Skeletal muscle cell (primary cell): ENCODE measurements around the gene PACSIN1.
"Not testable (repeated sequence)": the region's sequence is repeated elsewhere in the genome, so short reads cannot be mapped to it uniquely, and the experiment has no call there.

Source experiments
- DNase-seq: peaks from one replicate; pipeline ENCODE4 v3.0.0-alpha.2; 2010; ENCODE audit warnings: low read depth
- H3K4me3 ChIP-seq: 2 replicates; pipeline ENCODE4 v1.5.1; 2011; ENCODE audit warnings: low read depth, mild to moderate bottlenecking, control low read depth, low read length, moderate library complexity

Gene PACSIN1

DNA sequence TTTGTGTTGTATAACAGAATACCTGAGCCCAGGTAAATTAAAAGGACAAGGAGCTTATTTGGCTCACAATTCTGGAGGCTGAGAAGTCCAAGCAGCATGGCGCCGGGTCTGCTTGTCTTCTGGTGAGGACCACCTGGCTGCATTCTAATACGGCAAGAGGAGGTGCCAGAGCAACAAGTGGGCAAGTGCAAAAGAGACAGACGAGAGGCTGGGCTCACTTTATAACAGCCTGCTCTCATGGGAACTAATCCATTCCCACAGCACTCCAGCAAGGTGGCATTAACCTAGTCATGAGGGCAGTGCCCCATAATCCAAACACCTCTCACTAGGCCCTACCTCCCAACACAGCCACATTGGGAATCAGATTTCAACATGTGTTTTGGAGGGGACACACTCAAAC, 12.9 kb downstream of the PACSIN1 start:
- no peak overlapping the region for H3K4me3 ChIP-seq
- DNase-seq: no peak

DNA sequence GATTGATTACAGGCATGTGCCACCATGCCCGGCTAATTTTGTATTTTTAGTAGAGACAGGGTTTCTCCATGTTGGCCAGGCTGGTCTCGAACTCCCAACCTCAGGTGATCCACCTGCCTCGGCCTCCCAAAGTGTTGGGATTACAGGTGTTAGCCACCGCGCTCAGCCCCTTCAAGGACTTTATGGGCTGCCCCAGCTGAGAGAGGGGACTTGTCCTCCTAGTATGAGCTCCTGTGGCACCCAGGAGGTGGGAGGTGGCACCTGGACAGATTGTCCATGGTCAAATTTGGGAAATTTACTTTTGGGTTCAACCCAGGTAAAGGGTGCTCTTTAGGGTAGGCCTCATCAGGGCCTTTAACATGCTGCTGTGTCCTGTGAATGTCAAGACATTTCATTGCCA, 17.9 kb downstream of the PACSIN1 start:
- not testable (repeated sequence) for DNase-seq, H3K4me3 ChIP-seq

DNA sequence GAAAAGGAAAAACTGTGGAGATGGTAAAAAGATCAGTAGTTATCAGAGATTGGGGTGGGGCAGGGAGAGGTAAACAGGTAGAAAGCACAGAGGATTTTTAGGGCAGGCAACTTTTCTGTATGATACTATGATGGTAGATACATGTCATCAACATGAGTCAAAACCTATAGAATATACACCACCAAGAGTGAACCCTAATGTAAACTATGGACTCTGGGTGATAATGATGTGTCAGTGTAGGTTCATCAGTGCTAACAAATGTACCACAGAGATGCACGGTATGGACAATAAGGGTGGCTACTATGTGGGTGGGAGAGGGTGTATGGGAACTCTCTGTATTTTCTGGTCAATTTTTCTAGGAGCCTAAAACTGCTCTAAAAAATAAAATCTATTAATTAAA, 18.5 kb downstream of the PACSIN1 start:
- DNase-seq: no peak
- no peak overlapping the region for H3K4me3 ChIP-seq

DNA sequence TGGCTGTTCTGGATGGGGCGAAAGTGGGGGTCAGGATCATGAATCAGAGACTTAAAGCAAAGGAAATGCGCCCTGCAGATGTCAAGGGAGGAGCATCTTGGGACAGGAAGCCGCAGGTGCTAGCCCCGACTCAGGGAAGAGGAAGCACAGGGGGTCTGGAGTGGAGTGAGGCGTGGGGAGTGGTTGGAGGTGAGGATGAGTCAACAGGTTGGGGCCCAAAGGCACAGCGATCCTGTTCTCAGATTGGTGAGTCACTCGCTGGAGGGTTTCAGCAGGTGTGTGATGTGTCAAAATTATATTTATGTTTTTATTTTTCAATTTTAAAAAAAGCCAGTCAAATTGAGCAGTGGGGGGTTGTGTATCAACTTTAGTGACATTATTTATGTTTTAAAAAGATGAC, 19.0 kb downstream of the PACSIN1 start:
- no peak for DNase-seq
- H3K4me3 ChIP-seq: no peak overlapping the region

DNA sequence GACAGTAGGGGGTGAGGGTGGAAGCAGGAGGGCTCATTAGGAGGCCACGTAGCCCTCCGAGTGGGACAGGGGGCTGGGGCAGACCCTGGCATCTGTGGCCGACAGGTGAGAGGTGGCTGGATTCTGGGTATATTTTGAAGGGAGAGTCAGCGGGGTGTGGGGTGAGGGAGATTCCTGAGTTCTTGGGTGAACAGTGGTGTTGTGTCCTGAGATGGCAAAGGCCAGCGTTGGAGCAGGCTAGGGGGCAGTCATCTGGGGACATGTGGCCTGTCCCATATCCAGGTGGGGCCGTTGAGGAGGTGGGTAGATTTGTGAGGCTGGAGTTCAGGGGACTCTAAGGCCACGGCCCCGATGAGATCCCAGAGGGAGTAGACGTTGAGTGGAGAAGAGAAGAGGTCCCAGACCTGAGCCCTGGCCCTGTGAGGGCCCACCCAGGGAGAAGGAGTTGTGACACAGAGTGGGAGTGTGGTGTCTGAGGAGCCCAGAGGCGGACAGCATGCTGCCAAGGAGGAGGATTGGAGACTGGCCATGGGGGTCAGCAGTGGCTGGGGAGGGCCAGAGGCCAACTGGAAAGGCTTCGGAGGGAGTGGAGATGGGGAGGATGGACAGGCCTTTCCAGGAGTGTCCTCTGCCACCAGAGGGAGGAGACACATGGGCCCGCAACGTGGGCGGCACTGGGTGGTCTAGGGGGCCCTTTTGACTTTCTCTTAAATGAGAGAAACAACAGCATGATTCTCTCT, 19.6 kb downstream of the PACSIN1 start:
- DNase-seq: no peak
- no peak overlapping the region for H3K4me3 ChIP-seq

DNA sequence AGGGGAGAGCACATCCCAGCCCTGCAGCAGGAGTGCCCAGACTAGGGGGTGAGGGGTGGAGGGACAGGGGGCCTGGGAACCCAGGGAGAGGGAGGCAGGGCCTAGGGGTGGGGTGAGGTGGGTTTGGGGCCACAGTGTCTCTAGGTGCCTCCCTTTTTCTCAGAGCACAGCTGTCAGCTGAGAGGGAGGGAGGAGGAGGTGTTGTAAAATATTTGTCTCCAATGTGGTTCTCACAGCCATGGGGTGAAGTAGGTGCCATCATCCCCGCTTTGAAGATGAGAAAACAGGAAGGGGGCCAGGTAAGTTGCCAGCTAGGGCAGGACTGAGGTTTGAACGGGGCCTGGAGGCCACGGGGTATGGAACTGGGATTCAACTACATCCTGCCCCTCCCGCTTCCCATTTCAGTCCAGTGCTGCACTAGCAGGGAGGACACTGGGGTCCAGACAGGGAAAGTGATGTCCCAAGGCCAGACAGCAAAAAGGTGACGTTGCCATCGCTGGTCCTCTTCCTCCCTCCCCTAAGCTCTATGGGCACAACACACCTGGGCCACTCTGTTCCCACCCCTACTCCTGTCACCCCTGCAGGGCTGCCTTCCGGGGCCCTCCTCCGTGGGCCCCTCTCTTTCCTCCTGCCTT, 20.3 kb downstream of the PACSIN1 start:
- no peak for DNase-seq
- H3K4me3 ChIP-seq: no peak overlapping the region

DNA sequence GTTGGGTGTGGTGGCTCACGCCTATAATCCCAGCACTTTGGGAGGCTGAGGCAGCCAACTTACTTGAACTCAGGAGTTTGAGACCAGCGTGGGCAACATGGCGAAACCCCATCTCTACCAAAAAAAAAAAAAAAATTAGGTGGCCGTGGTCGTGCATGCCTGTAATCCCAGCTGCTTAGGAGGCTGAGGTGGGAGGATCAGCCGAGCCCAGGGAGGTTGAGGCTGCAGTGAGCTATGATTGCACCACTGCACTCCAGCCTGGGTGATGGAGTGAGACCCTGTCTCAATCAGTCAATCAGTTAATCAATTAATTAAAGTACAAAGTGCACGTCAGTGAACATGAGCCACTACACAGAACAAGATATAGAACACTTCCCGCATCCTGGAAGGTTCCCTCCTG, 21.0 kb downstream of the PACSIN1 start:
- H3K4me3 ChIP-seq, DNase-seq: not testable (repeated sequence)

DNA sequence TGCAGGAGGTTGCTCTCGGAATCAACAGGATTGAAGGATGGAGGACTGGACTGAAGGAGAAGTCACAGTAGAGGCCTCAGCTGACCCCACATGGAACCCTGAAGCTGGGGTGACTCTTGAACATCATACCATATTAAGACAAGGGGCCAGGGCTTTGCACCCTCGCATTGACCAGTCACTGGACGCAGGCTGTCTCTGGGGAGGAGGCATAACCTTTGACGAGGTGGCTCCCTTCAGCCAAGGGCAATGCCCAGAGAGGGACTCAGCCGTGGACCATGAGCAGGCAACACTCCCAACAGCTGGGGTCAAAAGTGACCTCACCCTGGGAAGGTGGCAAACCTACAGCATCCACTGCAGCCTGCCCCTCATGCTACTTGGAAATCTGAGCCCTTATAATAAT, 21.7 kb downstream of the PACSIN1 start:
- no peak for DNase-seq
- no peak overlapping the region for H3K4me3 ChIP-seq

DNA sequence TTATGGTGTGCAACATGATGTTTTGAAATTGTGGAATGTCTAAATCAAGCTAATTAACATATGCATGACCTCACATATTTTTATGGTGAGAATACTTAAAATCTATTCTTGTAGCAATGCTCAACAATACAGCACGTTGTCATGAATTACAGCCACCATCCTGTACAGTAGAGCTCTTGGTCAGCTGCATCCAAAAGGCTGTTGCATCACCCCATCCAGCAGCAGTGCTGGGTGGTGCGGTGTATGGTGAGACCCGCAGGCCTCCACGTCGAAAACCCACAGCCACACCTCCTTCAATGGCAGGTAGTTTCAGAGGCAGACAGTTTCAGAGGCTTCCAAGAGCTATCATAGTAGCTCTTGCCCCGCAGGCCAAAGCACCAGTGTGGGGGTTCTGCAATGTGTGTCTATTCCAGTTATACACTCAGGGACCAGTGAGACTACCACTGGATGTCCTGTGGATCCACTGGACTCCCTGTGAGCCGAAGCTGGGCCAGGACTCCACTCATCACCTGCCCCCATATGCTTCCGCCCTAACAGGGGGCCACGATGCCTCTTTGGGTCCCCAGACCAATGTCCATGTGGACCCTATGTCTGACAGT, 23.4 kb downstream of the PACSIN1 start:
- DNase-seq: no peak
- H3K4me3 ChIP-seq: no peak overlapping the region

DNA sequence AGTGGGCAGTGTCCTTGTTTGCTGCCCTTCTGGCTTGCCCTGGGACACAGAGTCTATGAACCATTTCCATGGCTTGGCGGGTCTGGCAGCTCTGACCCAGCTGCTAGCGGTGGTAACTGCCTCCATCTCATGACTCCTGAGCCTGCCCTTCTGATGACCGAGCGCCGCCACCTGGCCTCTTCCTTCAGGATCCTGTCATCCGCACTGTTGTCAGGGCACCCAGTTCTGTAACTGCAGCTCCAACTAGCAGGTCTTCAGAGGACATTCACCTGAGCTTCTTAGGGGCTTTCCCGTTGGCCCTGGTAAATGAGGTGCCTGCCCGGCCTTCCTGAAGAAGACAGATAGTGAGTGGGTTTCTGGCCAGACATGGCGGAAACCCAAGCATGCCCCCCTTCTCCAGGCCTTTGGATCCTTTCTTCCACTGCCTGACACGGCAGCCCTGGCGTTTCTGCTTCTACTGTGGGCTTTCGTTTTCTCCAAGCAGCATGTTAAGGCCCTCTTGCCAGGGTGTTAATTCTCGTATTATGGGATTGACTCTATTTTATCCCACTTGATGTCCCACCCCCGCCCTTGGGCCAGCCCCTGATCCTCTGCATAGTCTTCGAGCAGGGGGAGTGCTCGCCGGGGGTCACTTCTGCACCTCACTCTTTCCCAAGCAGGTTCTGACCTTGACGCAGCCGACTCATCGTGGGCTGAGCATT, 24.7 kb downstream of the PACSIN1 start:
- H3K4me3 ChIP-seq: no peak overlapping the region
- no peak for DNase-seq

DNA sequence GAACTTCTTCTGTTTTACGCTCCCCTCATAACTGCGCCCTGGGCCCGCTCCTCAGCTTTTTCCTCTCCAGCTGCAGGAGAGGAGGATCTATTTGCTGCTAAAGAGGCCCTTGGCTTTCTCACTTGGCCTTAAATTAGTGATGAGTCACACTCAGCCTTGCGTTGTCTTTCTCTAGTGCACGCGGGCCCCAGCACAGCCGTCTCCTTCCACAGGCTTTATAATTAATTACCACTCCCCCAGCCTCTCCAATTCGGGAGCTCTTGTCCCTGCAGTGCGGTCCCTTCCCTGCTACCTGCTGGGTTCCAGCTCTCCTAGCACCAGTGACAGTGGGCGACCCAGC, 25.2 kb downstream of the PACSIN1 start:
- H3K4me3 ChIP-seq: no peak overlapping the region
- DNase-seq: peak; percentile 21

DNA sequence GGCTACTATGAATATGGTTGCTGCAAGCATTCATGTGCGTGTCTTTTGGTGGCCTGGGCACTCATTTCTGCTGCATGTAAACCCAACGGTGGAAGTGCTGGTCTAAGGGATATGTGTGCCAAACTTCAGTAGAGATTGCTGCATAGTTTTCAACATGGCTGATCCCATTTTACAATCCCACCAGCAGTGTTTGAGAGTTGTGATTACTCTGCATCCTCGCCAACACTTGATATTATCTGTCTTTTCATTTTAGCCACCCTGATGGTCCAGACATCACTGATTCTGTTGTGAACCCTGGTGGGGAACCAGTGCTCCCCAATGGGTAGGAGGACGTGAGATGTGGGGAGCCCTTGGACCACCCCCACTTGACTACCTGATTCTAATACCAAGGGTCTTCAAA, 27.5 kb downstream of the PACSIN1 start:
- DNase-seq: no peak
- H3K4me3 ChIP-seq: no peak overlapping the region

DNA sequence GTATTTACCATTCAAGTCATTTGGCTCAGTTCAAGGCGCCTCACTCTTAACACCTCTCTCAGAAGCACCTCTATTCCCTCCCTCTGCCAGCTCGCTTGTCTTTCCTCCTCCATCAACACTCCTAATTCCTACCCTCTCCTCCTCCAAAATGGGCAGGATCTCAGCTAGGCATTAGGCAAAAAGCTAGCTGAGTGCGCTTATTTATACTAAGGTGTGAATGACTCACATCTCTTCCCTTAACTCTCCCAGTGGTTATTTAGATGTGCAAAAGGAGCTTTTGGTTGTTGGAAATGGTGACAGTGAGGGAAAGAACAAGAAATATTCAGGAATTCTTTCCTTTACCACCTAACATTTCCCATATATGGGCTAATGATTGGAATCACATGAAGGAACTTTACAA, 29.1 kb downstream of the PACSIN1 start:
- H3K4me3 ChIP-seq: no peak overlapping the region
- no peak for DNase-seq

DNA sequence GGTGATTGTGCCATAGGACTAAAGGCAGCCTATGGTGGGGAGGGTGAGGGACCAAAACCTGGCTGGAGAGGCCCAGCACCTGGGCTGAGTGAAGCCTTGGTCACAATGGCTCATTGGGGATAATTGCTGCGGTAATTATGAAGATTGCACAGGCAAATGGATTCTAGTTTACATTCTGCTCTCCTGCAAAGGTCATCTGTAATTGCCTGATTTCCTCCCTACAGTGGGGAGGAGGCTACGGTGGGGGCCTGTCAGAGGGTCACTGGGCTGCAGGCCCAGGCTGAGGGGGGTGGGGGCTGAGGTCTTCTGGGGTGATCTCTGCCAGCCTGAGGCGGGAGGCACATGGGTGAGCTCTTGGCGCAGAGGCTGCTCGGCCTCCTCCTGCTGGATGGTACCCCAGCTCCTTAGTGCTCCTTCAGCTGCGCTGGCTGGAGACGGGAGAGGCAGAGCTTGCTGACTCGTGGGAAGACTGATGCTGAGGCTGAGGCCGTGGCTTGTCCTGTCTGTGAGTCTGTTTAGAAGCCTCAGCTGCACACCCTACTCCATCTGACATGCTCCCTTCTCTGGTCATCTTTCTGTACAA, 30.3 kb downstream of the PACSIN1 start:
- DNase-seq: no peak
- H3K4me3 ChIP-seq: no peak overlapping the region

DNA sequence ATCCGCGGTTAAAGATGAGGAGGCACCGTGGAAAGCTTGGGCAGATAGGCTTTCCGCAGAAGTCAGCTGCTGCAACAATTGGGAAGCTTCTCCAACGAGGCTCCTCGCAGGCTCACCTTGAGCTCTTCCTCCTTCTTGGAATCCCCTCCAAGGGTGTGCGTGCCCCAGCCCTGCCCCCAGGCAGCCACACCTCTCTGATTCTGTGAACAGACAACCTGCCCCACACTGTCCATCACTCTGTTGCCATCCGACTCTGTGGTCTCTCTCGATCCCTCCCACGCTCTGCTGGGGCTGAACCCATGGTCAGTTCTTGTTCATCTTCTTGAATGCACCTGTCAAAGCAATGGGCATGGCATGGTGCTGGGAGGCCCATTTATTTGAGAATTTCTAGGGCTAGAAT, 31.5 kb downstream of the PACSIN1 start:
- DNase-seq: no peak
- no peak overlapping the region for H3K4me3 ChIP-seq

DNA sequence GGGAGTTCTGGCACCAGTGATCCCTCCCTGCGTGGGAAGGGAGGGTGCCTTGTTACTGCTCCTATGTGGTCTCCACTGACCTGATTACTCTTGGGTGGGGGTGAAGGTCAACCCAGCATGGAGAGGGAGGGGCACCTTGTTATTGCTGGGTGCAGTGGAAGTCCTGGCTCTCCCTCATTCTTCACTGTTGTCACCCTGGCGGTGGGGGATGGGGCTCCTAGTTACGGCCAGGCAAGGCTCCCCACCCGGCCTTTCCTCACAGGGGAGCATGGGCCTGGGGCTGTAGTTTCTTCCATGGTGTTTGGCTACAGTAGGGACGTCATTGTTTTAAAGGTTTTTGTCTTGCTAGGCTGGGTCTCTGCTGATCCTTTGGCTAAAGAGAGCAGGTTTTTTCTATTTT, 40.8 kb downstream of the PACSIN1 start:
- H3K4me3 ChIP-seq: no peak overlapping the region
- DNase-seq: no peak

DNA sequence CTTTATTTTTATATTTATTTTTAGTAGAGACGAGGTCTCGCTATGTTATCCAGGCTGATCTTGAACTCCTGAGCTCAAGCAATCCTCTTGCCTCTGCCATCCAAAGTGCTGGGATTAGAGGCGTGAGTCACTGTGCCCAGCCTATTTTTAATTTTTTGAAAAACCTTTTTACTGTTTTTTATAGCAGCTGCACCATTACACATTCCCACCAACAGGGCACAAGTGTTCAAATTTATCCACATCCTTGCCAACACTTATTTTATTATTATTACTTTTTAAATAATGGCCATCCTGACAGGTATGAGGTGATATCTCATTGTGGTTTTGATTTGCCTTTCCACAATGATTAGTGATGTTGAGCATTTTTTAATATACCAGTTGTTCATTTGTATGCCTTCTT, 42.5 kb downstream of the PACSIN1 start:
- no peak for DNase-seq
- no peak overlapping the region for H3K4me3 ChIP-seq

DNA sequence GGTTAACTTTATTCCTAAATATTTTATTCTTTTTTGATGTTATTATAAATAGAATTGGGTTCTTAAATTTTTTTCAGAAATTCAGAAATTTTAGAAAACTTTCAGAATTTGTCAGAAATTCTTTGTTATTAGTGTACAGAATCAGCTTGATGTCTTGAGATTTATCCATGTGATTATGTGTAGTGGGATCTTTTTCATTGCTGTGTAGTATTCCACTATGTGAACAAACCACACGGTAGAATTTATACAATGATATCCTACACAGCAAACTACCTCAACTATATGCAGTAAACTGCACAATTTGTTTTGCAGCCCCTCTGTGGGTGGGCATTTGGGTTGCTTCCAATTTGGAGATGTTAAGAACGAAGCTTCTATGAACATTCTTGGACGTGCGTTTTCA, 43.9 kb downstream of the PACSIN1 start:
- no peak for DNase-seq

DNA sequence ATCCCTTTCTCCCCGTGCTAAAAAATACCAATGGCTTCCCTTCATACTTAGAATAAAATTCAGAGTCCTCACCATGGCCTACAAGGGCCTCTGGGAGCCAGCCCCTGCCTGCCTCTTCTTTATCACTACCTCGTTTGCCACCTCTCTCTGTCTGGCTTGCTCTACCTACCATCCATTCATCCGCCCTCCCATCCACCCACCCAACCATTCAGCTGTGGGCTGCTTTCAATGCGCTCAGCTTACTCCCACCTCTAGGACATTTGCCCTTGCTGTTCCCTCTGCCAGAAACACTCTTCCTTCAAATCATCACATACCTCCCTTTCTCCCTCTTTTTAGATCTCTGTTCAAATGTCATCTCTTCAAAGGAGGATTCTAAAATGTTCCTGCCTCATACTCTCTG, 44.4 kb downstream of the PACSIN1 start:
- H3K4me3 ChIP-seq: no peak overlapping the region
- no peak for DNase-seq

More for the DNA sequence above, 43.9 kb downstream of the PACSIN1 start:
- no peak overlapping the region for H3K4me3 ChIP-seq

DNA sequence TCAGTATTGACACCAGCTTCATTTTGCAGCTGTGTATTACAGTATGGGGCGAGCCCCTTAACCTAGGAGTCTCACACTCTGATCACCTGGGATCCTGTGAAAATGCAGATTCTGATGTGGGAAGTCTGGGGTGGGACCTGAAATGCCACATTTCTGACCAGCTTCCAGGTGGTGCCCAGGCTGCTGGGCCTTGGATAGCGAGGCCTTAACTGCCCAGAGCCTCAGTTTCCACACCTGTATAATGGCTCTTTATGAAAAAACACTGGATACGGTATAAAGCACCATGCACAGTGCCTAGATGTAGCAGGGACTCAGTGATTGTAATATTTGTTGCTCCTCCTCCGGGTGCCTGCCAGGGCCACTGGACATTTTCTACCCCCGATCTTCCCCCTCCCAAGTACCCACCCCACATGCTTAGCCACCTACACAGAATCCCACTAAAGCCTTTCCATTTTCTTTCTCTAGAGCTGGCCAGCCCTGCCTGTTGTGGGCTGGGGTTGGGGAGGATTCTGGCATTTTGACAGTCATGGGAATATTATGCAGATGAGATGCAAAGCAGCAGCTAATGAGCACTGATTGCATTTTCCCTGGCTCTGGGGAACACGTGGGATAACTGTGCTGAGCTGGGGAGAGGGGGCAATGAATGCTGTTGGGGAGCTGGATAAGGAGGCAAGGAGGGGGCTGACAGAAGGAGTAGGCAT, 45.5 kb downstream of the PACSIN1 start:
- no peak overlapping the region for H3K4me3 ChIP-seq
- no peak for DNase-seq
